NCI-H748 (cell line): Measurements from ENCODE around the gene ARFGAP1.

Experiments used
- DNase-seq: peaks from one replicate; lab custom pipeline; 2025; ENCODE audit not compliant: unreplicated experiment; lab: John Stamatoyannopoulos, UW

Gene ARFGAP1

GRCh38 chr20:63277466-63278272, 5.1 kb downstream of the ARFGAP1 start:
- DNase-seq: no peak

DNA sequence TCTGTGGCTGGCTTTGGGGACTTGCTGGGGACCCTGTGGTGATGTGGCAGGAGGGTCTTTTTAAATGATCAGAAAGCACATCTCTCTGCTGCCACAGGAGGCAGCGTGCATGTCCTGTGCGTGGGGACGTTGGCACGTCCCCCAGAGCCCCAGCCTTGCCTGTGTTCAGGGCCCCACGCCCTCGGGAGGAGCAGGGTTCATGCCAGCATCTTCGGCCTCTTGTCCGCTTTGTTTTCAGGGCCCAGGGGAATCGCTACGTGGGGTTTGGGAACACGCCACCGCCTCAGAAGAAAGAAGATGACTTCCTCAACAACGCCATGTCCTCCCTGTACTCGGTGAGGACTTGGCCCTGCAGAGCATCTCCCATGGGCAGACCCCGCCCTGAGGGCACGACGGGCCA, 6.0 kb downstream of the ARFGAP1 start:
- DNase-seq: no peak

DNA sequence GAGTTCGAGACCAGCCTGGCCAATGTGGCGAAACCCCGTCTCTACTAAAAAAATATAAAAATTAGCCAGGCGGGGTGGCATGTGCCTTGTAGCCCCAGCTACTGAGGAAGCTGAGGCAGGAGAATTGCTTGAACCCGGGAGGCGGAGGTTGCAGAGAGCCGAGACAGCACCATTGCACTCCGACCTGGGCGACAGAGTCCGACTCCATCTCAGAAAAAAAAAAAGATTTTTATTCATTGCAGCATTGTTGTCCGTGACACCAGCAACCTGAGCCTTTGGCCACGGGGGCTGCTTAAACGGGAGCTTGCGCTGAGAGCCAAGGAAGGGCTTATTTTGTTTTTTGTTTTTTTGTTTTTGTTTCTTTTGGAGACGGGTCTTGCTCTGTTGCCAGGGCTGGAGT, 7.3 kb downstream of the ARFGAP1 start:
- DNase-seq: no peak

GRCh38 chr20:63280371-63280770, 7.8 kb downstream of the ARFGAP1 start:
- no peak for DNase-seq

- no peak for DNase-seq
Measured at GRCh38 chr20:63280929-63281545, 8.4 kb downstream of the ARFGAP1 start.

DNA sequence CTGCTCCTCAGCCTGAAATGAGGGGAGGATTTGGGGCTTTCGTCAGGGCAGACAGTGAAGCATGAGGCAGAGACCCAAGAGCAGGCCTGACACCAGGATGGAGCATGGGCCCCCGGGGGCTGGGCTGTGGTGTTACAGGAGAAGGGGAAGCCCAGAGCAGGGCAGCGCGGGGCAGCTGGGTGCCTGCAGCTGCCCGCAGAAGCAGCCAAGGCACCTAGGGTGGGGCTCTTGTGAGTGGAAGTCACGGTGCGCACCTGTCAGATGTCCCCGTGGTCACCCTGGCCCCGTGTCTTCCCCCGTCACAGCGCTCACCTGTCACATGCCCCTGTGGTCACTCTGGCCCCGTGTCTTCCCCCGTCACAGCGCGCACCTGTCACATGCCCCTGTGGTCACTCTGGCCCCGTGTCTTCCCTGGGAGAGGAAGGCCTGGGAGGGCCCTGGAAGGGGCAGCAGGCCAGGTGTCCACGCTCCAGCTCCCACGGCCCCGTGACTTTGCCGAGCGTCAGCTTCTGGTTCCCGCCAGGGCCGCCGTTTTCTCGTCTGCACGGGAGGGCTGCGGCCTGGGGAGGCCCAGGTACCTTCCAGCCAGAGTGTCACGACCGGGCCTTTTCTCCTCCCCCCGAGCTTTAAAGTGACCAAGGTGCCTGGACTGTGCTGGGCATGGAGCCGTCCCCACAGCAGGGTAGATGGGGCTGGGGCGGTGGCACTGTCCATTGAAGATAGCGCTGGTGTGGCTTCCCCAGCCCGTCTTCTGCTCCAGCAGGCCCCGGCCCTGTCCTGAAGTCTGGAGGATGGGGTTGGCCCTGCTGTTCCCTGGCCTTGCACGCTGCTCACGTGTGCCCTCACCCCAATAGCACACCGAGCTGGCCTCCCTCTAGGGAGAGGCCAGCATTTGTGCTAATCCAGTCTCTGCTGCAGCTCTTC, 9.4 kb downstream of the ARFGAP1 start:
- no peak for DNase-seq

DNA sequence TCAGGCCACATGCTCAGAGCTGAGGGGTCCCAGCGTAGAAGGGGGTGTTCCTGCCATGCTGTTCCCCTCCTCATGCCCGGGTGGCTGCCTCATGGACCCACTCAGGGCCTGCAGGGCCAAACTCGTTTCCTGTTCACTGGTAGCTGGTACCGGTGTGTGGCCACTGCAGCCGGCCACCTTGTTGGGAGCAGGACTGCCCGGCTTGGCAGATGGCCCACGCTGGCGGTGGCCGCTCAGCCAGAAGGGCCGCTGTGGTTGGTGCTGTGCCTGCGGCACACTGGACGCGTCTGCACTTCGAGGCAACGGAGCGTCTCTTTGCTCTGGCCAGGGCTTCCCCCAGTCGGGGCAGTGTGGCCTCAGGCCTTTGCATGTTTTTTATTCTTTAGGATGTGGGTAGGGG, 10.3 kb downstream of the ARFGAP1 start:
- DNase-seq: no peak

DNA sequence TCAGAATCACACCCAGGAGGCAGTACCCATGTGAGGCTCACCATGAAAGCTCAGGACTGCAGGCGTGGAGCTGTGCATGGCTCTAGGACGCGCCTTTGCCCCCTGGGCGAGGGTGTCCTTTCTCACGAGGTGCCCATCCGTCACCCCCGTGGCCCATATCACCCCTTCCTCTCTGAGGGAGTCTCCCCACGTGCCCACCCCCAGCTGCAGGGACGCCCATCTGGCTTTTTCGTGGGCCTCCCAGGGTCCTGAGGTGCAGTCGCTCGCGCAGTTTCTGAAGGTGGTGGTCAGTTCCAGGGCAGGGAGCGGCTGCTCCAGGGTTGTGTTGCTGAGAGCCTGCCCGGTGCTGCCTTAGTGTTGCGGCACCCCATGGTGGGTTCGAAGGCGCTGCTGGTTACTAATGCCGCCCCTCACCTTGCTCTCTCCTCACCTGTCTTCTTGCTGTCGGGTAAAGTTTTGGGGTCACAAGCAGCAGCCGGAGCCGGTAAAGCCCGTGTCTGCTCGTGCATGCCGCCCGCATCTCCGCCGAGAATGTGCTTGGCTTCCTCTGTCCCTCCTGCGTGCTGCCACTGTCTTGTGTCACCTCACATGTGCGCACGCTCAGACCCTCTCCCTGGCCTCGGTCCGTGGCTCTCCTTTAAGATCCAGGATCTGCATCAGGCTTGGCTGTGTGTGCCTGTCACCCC, 10.9 kb downstream of the ARFGAP1 start:
- no peak for DNase-seq

- DNase-seq: no peak
Measured at GRCh38 chr20:63284083-63284440, 11.4 kb downstream of the ARFGAP1 start.

- no peak for DNase-seq
Measured at GRCh38 chr20:63284544-63284949, 11.9 kb downstream of the ARFGAP1 start.

DNA sequence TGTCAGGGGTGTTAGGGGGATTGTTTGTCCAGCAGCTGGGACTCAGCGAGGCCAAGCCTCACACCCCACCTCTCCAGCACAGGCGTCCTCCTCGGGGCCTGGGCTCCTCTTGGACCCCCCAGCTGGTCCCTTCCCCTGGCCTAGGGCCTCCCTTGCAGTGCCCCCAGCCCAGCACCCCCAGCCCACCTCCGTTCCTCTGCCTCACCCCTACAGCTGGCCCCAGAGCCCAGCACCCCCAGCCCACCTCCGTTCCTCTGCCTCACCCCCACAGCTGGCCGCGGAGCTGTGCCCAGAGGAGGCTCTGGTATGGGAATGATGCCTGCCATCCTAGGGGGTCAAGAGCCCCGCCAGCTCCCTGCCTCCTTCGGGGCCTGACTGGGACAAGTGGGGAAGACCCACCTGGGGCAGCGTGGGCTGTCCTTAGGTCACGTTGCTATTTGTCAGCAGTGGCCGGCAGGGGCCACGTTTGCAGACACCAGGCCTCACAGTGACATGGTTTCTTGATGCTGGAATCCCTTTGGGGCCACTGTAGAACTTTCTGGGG, 12.4 kb downstream of the ARFGAP1 start:
- no peak for DNase-seq

DNA sequence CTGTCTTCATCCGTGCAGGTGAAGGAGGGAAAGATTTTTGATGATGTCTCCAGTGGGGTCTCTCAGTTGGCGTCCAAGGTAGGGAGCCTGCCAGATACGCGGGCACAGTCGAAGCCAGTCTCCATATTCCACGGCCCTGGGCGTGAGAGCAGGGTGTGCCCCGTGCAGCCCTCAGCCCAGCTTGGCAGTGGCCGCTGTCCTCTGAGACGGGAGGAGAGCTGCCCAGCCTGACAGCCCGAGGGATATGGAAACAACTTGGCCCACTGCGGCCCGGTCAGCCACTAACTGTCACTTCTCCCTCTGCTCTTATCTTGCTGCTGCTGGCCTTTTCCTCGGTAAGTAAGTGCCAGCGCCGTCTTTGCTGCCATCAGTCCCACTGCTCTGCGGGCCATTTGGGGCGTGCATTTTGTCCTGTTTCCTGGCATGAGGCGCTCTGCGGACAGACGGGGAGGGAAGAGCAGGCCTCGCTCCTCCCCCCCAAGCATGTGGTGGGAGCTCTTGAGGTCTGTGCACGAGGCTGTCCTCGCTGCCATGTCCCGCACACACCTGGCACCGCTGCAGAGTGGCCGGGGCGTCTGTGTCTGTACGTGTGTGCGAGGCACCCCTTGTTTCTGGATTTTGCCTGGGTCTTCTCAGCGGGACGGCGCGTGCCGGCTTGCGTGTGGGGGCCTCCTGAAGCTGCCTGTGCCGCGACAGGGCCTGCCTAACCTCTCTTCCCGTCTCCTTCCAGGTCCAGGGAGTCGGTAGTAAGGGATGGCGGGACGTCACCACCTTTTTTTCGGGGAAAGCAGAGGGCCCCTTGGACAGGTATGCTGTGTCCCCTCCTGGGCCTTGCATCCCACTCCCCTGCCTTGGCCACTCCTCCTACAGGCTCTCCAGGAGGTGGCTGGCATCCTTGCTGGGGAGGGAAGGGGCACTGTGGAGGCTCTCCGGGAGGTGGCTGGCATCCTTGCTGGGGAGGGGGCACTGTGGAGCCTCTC, 13.3 kb downstream of the ARFGAP1 start:
- DNase-seq: no peak

DNA sequence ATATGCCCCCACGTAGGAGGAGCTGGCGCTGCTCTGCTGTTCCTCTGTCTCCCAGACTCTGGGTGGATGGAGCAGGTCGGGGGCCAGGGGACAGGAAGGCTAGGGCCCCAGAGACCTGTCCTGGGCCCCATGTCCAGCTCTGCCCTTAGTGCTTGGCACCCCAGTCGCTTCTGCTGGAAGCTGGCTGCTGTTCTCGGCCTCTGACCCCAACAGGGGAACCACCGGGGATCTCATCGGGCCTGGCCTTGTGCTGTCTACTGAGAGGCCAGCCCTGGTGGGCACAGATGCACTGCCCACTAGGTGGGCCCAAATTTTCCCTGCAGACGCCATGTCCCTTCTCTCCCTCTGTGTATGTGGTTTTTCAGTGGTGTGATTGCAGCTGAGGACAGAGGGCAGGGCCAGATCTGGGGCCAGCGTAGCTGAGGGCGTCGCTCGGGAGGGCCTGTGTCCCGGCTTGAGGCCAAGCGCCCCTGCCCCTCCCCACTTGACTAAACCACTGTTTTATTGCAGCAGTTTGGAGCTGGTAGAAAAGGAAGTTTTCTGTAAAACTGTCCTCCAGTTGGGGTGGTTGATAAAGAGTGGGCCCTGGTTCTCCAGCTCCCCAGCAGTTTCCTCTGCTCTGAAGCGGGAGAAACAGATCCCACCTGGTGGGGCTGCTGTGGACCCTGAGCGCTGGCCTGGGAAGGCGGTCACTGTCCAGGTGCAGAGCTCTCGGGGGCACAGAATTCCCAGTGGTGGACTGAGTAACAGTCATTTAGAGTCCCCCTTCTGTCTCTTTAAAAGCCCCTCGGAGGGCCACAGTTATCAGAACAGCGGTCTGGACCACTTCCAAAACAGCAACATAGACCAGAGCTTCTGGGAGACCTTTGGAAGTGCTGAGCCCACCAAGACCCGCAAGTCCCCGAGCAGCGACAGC, 14.4 kb downstream of the ARFGAP1 start:
- DNase-seq: no peak

DNA sequence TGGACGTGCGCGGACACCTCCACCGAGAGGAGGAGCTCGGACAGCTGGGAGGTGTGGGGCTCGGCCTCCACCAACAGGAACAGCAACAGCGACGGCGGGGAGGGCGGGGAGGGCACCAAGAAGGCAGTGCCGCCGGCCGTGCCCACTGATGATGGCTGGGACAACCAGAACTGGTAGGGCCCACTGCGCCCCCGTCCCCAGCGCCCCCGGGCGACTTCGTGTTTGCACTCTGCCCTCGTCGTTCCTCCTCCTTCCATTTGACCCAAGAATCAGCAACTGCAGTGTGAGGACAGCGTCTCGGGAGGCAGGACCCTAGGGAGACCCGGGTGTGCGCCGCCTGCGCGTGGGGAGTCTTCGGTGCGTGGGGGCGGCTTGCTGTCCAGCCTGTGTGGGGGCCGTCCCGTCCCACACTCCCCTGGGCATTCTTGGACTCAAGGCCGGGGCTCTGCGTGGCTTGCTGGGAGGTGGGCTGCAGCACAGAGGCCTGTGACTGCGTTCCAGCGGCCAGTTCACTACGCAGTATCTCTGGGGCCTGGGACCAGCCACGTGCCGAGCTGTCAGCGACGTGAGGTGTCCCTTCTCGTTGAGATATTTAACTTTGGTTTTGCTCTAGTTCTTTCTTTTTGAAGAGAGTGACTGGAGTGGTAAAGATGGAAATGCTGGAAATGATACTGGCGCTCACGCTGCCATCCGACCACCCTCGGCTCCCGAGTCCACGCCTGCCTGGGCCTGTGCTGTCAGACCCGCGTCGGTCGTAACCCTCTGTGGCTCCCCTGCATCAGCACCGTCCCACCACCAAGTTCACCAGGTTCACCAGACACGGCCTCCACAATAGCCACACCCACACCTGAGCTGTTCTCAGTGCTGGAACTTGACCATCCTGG, 15.3 kb downstream of the ARFGAP1 start:
- DNase-seq: no peak

- DNase-seq: no peak
Measured at GRCh38 chr20:63288581-63289251, 16.1 kb downstream of the ARFGAP1 start.

GRCh38 chr20:63289311-63290135, 16.9 kb downstream of the ARFGAP1 start:
- DNase-seq: no peak
